Stimulated activated CD8-positive, alpha-beta memory T cell treated with anti-CD3 and anti-CD28 coated beads, Interleukin-2, amount 100 ng/mL, for 1 hour (primary cell): ENCODE results near the gene PGAM4.
"Not testable (repeated sequence)": the region's sequence is repeated elsewhere in the genome, so short reads cannot be mapped to it uniquely, and the experiment has no call there.

Experiments
- DNase-seq, 2 donors: peaks; one replicate each; pipeline ENCODE4 v3.0.0-alpha.2; 2020; ENCODE audit warnings: low read depth in 2 of 2

Gene PGAM4

GRCh38 chrX:77969538-77969937, at the start of gene PGAM4:
Gene PGAM4 (minus strand): TSS chrX:77969638. CDS start chrX:77969638, 0 bp downstream.
- no peak for DNase-seq

GRCh38 chrX:78011846-78012245, 42.4 kb upstream of the PGAM4 start:
- DNase-seq: no peak

GRCh38 chrX:77979870-77980269, 10.4 kb upstream of the PGAM4 start:
- no peak for DNase-seq

GRCh38 chrX:77977518-77977917, 8.1 kb upstream of the PGAM4 start:
- no peak for DNase-seq

- no peak for DNase-seq
Measured at GRCh38 chrX:77977095-77977494, 7.7 kb upstream of the PGAM4 start.

- no peak for DNase-seq
Measured at GRCh38 chrX:77975755-77976154, 6.3 kb upstream of the PGAM4 start.

GRCh38 chrX:77967631-77968030, 1.8 kb downstream of the PGAM4 start:
- no peak for DNase-seq

- no peak for DNase-seq
Measured at GRCh38 chrX:77966361-77966760, 3.1 kb downstream of the PGAM4 start.

- no peak for DNase-seq
Measured at GRCh38 chrX:77962068-77962902, 7.2 kb downstream of the PGAM4 start.

GRCh38 chrX:77961063-77961462, 8.4 kb downstream of the PGAM4 start:
- no peak for DNase-seq

GRCh38 chrX:77960567-77960966, 8.9 kb downstream of the PGAM4 start:
- DNase-seq: no peak

GRCh38 chrX:77953708-77954107, 15.7 kb downstream of the PGAM4 start:
- no peak for DNase-seq

- no peak for DNase-seq
Measured at GRCh38 chrX:77953302-77953701, 16.1 kb downstream of the PGAM4 start.

- no peak for DNase-seq
Measured at GRCh38 chrX:77952173-77952572, 17.3 kb downstream of the PGAM4 start.

- DNase-seq: no peak
Measured at GRCh38 chrX:77949840-77950239, 19.6 kb downstream of the PGAM4 start.

- no peak for DNase-seq
Measured at GRCh38 chrX:77946571-77946970, 22.9 kb downstream of the PGAM4 start.

GRCh38 chrX:77945910-77946545, 23.4 kb downstream of the PGAM4 start:
- no peak for DNase-seq

- DNase-seq: not testable (repeated sequence)
Measured at GRCh38 chrX:77945031-77945430, 24.4 kb downstream of the PGAM4 start.

- no peak for DNase-seq
Measured at GRCh38 chrX:77938083-77938680, 31.3 kb downstream of the PGAM4 start.

- no peak for DNase-seq
Measured at GRCh38 chrX:77937291-77937690, 32.1 kb downstream of the PGAM4 start.

- DNase-seq: no peak
Measured at GRCh38 chrX:77936299-77936698, 33.1 kb downstream of the PGAM4 start.

- no peak for DNase-seq
Measured at GRCh38 chrX:77935886-77936285, 33.6 kb downstream of the PGAM4 start.

- no peak for DNase-seq
Measured at GRCh38 chrX:77930581-77930980, 38.9 kb downstream of the PGAM4 start.
